Kidney (tissue), 14 donors: ENCODE data around the gene LGI2. TPM values are rescaled to one million over a fixed set of nuclear protein-coding genes. Genes with fewer than 3 reads are reported as not detected.

Experiments
- DNase-seq, 5 donors: peaks; one replicate each; pipeline ENCODE4 v3.0.0-alpha.2; 2013 to 2020
- FAIRE-seq: peaks from 2 replicates; lab custom pipeline; 2012; peaks lifted over from hg19 to GRCh38; lab: Jason Lieb, UNC
- H3K27ac ChIP-seq, 2 donors: one replicate each; pipeline ENCODE4 v1.7.0; 2013; ENCODE audit warnings: low read depth in 2 of 2, low read length in 2 of 2, inconsistent platforms in 1 of 2
- H3K27me3 ChIP-seq: one replicate; pipeline ENCODE4 v1.7.1; 2013; ENCODE audit warnings: low read length, inconsistent platforms; ENCODE audit not compliant: control insufficient read depth, insufficient read depth
- H3K36me3 ChIP-seq, 3 donors: one replicate each; pipeline versions ENCODE4 v1.7.0 to v1.7.1; 2013; ENCODE audit warnings: low read length in 3 of 3, control low read depth in 1 of 3, inconsistent platforms in 1 of 3; ENCODE audit not compliant: insufficient read depth in 3 of 3, control insufficient read depth in 2 of 3
- H3K4me1 ChIP-seq, 3 donors: one replicate each; pipeline versions ENCODE4 v1.7.0 to v1.7.1; 2013; ENCODE audit warnings: low read length in 3 of 3, inconsistent platforms in 1 of 3, low read depth in 1 of 3; ENCODE audit not compliant: control insufficient read depth in 2 of 3, insufficient read depth in 2 of 3
- H3K4me3 ChIP-seq, 3 donors: one replicate each; pipeline versions ENCODE4 v1.7.0 to v1.8.1; 2013; ENCODE audit warnings: low read length in 3 of 3, control low read depth in 1 of 3, inconsistent platforms in 1 of 3
- H3K9ac ChIP-seq, 3 donors: one replicate each; pipeline versions ENCODE4 v1.7.0 to v1.7.1; 2013; ENCODE audit warnings: low read length in 3 of 3, control low read depth in 1 of 3, inconsistent platforms in 1 of 3
- H3K9me3 ChIP-seq, 3 donors: one replicate each; pipeline versions ENCODE4 v1.7.0 to v1.7.1; 2013; ENCODE audit warnings: low read length in 3 of 3, control low read depth in 1 of 3, inconsistent platforms in 1 of 3; ENCODE audit not compliant: control insufficient read depth in 2 of 3, insufficient read depth in 1 of 3
- intact Hi-C: fragments of 100-400 bp; cut with DNase I; formaldehyde crosslinking; loops from one replicate; pipeline ENCODE4 v1.11.1; 2022
- polyA plus RNA-seq: library from polyadenylated mRNA; stranded (reverse); fragments of 350-450 nt; fragmentation: Illumina TruSeq; extraction: RNeasy Lipid Tissue Mini Kit (QIAGEN cat#74804); gene quantifications from one replicate; pipeline ENCODE4 v1.2.3, GENCODE V29; 2014; ENCODE audit warnings: low read depth, low replicate concordance; ENCODE audit not compliant: insufficient read depth
- total RNA-seq: library from RNA; stranded (reverse); fragmentation: NEBNext Ultra II Directional; extraction: Animal tissue kit (Norgen Biotek cat#: 25700); gene quantifications from one replicate; pipeline ENCODE4 v1.2.1, GENCODE V29; 2021
- TF ChIP-seq, protein P1 (sequence below): IDR thresholded peaks from 3 replicates; pipeline ENCODE4 v1.5.1; 2012; ENCODE audit warnings: mild to moderate bottlenecking, moderate library complexity, borderline replicate concordance; ENCODE audit not compliant: insufficient read depth; ENCODE audit errors: extremely low read depth
- donor health status: control.
- donor health status: control.
- donor health status: control.
- donor health status: control.
- donor health status: control.
- donor health status: DM: yes; HTN: yes; CAD: no.
- donor health status: Normal renal cell carcinoma (clear cell type).

Gene LGI2
- total and polyA plus RNA-seq, 2 donors from 2014 or later, result 4.8 to 7.5 TPM

DNA sequence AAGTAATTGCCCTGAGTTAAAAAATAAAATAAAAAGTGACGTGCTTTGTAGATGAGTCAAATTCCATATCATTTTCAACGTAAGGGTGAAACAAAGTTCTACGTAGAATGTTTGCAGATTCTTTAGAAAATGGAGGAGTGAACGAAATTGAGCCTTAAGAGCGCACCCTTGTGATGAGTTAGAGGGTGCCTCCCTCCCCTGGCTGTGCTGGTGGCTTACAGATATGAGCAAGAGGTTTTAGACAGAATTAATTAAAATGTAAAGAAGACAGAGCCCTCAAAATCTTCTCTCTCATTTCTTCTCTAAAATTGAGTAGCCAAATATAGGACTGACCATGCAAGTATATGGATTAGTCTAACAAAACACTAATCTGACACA, 30.2 kb upstream of the LGI2 start:
- no peak overlapping the region for H3K4me3 ChIP-seq

DNA sequence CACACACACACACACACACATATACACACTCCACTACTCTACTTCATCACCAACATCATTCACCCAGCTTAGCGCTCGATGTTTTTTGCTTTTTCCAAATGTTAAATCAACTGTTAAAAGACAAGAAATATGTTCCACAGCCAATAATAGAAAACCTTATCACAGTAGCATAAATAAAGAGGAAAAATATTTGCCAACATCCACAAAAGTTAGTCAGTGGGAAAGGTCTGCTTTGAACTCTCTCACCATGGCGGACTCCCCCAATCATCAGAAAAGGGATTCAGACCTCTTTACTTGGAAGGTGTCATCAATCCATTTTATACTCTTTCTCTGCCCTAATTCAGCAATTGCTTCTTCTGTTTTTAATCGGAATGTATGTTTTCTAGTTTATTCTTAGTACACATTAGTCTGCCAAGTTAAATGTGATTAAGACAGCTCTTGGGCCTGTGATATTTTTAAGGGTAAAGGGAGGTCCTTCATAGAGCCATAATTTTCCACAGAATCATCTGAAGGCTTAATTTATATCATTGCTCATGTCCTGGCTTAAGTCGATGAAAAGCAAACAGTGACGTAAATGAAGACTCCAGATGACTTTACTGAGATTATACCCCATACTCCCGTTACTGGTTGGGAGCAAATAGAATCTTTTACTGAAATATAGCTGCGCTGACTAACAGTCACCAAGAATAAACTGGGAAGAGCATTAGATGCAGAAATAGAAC, 29.7 kb upstream of the LGI2 start:
- H3K4me3 ChIP-seq, result no peak overlapping the region
- DNase-seq (peak in 2 of 5 donors; percentile 50 to 75), FAIRE-seq (no peak)
- no peaks in the 10 kb centered on the region for H3K9me3 ChIP-seq
- no peaks in the 10 kb centered on the region for H3K27me3 ChIP-seq
- H3K4me1 ChIP-seq, result peaks cover 0 to 7% (median 0%) of the 10 kb centered on the region in 3 donors
- H3K36me3 ChIP-seq, result no peaks in the 10 kb centered on the region
- H3K9ac ChIP-seq, result no peak overlapping the region
- intact Hi-C loops, result no loop called here
- TF ChIP-seq, protein P1, sequence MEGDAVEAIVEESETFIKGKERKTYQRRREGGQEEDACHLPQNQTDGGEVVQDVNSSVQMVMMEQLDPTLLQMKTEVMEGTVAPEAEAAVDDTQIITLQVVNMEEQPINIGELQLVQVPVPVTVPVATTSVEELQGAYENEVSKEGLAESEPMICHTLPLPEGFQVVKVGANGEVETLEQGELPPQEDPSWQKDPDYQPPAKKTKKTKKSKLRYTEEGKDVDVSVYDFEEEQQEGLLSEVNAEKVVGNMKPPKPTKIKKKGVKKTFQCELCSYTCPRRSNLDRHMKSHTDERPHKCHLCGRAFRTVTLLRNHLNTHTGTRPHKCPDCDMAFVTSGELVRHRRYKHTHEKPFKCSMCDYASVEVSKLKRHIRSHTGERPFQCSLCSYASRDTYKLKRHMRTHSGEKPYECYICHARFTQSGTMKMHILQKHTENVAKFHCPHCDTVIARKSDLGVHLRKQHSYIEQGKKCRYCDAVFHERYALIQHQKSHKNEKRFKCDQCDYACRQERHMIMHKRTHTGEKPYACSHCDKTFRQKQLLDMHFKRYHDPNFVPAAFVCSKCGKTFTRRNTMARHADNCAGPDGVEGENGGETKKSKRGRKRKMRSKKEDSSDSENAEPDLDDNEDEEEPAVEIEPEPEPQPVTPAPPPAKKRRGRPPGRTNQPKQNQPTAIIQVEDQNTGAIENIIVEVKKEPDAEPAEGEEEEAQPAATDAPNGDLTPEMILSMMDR, result no peak
- H3K27ac ChIP-seq, result no peak overlapping the region

More for the DNA sequence above, 30.2 kb upstream of the LGI2 start:
- Histone ChIP-seq H3K9ac (no peak overlapping the region), H3K27me3 (no peaks in the 10 kb centered on the region), H3K27ac (peak overlapping the region in 1 of 2 donors; percentile 23), H3K36me3 (no peaks in the 10 kb centered on the region), H3K9me3 (no peaks in the 10 kb centered on the region), H3K4me1 (peaks cover 0 to 12% (median 0%) of the 10 kb centered on the region in 3 donors)
- FAIRE-seq, result no peak
- TF ChIP-seq, protein P1, result no peak
- intact Hi-C loops, result no loop called here
- peak in 1 of 5 donors; percentile 38 for DNase-seq

DNA sequence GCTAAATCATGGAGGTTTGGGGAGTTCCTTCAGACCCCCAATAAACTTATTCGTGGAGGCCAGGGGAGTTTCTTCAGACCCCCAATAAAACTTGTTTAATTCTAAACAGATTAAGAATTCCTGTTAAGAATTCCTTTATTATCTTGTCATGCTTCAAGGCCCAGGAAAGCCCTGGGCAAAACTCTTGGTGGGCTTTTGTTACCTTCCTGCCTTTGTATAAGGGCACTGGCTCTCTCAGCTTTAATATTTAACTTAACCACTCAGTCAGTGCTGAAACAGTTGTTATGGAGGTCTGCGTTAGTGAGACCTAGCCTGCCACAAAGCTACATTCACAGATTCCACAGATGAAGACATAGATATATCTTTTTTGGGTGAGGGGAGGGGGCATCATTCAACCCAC, 29.0 kb upstream of the LGI2 start:
- intact Hi-C loops, result no loop called here
- no peaks in the 10 kb centered on the region for H3K9me3 ChIP-seq
- H3K4me3 ChIP-seq, result no peak overlapping the region
- no peak overlapping the region for H3K9ac ChIP-seq
- no peaks in the 10 kb centered on the region for H3K27me3 ChIP-seq
- DNase-seq, result peak in 3 of 5 donors; percentile 34 to 70 (median 70)
- H3K4me1 ChIP-seq, result peaks cover 0 to 3% (median 0%) of the 10 kb centered on the region in 3 donors
- H3K27ac ChIP-seq, result peak overlapping the region in 1 of 2 donors; percentile 14
- H3K36me3 ChIP-seq, result no peaks in the 10 kb centered on the region
- TF ChIP-seq, protein P1, result no peak
- no peak for FAIRE-seq
